COLO668 (cell line): ENCODE results near the gene VPS13D.
"Not testable (repeated sequence)": the region's sequence is repeated elsewhere in the genome, so short reads cannot be mapped to it uniquely, and the experiment has no call there.

ENCODE experiments used
- DNase-seq: peaks from one replicate; lab custom pipeline; 2025; ENCODE audit not compliant: unreplicated experiment; lab: John Stamatoyannopoulos, UW

The VPS13D gene

DNA sequence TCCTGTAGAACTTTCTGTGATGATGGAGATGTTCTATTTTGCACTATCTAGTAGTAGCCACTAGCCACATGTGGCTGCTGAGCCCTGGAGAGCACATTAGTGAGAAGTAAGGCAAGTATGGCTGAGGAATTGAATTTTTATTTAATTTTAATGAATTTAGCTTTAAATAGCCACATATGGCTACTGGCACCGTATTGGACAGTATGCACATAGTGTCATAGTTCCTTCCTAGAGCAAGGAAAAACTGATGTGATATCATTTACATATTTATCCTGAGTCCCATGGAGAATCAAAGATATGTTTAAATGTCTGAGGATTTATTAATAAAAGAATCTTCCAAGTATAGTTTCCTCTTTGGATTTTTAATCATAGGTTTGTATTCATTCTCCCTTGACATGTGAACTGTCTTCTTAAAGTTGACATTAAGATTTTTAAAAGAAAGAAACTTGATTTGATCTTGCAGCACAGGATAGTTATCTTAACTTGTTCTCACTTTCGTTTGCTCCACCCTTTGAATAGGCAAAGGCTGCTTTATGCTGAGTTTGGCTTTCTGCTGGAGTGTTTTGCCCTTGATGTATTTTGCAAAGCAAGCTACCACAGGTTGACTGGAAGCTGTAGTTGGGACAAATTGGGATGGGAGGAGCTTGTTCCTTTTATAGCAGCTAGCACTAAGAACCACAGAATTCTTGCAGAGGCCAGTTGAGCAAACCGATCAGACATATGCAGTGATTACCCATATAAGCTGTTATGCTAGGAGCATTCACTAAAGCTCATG lies 129.7 kb downstream of the VPS13D start:
- no peak for DNase-seq

DNA sequence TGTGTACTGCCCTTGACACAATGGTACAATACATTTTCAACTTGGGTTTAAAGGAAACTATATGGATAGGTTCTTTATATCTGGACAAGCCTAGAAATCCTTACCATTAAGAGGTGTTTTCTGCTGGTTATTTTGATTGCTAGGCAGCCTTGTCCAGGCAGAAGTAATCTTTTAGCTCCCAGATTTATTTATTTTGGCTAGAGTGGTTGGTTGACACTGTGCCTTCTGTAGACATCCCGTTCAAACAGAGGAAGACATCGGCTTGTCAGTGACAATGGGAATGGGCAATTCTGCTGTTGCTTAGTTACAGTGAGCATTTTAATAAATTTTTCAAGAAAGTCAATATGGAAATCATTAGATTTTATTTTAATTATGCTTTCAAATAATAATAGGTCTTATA lies 138.8 kb downstream of the VPS13D start:
- no peak for DNase-seq

- DNase-seq: no peak
Measured at GRCh38 chr1:12369258-12369657, 139.4 kb downstream of the VPS13D start.

DNA sequence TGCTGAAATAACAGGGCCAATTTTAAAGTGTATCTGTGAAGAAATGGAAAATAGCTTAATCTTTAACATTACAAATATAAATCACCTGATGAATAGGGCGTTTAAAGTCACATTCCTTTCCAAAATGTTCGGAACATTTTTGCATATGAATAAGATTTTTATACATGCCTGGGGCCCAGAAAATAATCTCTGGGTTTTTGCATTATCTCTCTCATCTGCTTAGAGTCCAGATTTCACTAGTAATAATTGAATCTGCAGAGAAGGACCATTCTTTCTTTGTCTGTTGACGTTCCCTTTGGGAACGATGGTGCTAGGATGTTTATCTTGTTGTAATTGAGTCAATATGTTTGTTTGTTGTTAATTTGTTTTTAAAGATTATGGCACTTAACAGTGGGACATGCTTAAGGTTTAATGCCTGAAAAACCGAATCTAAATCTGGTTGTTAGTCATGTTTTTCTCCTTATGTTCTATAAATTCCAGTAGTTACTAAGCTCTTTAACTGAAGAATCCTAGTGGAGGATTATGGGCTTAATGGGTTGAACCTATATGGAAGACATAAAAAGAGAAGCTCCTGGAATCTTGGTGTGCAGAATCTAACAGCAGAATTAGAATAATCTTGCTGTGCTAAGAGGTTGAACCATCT lies 140.6 kb downstream of the VPS13D start:
- DNase-seq: no peak

DNA sequence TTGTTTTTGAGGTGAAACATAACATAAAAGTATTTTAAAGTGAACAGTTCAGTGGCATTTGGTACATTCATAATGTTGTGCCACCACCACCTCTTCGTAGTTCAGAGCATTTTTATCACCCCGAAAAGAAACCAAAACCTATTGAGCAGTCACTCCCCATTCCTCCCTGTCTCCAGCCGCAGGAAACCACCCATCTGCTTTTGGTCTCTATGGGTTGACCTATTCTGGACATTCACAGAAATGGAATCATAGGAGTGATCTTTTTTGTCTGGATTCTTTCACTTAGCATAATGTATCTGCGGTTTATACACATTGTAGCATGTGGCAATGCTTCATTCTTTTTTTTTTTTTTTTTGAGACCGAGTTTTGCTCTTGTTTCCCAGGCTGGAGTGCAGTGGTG lies 141.2 kb downstream of the VPS13D start:
- no peak for DNase-seq

DNA sequence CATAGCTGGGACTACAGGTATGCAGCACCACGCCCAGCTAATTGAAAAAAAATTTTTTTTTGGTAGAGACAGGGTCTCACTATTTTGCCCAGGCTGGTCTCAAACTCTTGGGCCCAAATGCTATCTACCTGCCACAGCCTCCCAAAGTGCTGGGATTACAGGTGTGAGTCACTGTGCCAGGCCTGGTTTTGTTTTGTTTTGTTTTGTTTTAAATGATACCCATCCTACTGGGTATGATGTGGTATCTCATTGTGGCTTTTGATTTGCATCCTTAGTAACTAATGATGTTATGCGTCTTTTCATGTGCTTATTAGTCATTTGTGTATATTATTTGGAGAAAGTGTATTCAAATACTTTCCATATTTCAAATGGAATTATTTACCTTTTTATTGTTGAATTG lies 142.3 kb downstream of the VPS13D start:
- no peak for DNase-seq

GRCh38 chr1:12372761-12373160 lies 142.9 kb downstream of the VPS13D start:
- no peak for DNase-seq

DNA sequence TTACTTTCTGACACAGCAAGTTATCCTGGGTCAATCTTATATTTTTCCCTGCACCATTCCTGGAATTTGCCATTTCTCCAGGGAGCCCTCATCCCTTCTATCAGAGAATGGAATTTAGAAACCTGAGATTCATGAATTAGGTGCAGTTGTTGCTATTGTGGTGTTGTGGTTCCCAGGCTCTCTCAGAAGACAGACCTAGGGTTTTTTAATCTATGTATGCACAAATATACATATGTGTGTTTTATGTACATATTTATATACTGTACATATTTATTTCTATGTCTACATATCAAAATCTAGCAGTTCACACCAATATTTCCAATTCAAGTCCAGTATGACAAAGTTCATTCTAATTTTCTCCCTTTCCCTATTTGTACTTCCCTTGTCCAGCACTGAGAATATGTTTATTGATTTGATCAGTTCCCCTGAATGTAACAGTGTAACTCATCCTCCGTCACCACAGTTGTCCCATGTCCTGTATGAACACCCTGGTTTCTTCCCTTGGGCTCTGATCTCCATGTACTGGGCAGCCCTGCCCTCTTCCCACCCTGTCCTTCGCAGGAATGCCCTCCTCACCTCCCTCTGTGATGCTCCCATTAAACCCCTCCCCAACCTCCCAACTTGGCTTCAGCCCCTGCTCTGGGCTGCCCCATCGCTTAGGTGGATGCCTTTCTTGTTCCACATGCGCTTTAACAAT lies 145.5 kb downstream of the VPS13D start:
- DNase-seq: no peak

DNA sequence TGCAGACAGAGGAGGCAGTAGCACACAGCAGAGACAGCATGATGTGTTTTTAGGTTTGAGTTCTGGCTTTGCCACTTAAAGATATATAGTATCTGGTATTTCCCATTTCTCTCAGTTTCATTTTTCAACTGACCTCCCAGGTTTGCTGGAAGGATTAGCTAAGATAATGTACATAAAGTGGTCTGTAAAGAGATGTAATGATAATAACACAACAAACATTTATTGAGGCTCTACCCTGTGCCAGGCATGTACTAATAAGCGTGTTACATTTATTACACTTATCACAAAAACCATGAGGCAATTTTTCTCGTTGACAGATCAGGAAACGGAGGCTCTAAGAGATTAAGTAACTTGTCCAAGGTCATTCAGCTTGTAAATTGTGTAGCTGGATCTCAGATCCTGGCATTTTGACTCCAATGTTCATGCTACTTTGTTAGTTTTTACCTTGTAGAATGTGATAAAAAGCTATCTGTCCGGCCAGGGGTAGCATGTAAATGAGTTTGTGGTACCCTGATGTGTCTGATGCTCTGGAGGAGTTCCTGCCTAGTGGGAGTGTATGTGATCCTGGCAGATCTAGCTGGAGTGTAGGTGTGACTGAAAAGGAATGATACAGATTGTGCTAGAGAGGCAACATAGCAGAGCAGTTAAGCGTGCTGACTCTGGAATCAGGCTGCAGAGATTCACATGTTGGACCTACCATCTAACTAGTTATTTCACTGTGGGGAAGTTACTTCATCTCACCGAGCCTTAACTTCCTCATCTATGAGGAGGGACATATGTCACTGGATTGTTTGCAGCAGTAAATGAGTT lies 146.6 kb downstream of the VPS13D start:
- no peak for DNase-seq

DNA sequence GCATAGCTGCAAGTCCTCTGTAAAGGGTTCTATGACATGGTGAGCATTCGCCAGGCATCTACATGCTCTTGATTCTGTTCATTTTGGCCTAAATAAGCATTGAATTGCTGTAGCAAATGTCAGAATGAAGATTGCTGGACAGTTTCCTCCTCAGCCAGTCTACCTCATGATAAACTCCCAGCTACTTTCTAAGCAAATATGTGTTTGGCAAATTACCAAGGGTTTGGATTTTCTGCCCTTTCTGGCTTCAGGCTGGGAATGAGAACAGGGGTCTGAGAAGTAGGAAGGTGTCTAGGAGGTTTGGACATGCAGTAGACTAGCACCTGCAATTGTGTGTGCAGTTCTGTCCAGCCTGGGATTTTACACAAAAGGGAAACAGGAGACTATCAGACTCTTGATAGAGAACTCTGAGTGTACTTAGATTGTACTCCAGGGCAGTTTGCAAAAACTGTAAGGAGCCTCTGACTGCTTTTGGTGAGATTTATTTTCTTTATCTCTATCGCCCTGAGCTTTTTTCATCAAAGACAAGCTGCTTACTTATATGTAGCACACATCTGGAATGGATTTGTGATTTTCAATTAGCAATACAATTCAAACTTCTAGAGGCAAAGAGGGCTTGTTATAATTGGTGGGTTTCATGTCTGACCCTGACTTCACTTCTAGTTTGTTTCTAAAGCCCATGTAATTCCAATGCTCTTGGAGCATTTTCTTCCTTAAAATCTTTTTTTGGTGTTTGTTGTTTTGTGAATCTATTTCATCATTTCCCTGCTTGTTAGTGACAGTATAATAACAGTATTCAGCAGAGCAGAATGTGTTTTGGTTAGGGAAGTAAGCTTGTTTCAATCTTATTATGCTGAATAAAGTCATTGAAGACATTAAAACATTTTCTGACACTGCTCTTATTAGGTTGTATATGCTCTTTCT lies 150.8 kb downstream of the VPS13D start:
- DNase-seq: no peak

DNA sequence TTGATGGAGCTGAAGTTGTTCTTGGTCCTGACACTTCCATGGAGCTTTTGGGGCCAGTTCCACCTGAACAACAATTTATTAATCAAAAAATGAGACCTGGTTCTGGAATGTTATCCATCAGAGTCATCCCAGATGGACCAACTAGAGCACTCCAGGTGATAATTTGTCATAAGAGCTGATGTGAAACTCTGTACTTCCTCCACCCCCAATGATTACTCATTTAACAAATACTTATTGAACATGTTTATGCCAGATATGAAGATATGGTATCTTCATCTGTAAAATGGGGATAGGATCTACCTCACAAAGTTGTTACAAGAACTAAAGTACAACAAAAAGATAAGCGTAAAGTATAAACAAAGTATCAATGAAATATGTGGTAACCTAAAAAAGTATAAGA lies 153.2 kb downstream of the VPS13D start:
- DNase-seq: no peak

DNA sequence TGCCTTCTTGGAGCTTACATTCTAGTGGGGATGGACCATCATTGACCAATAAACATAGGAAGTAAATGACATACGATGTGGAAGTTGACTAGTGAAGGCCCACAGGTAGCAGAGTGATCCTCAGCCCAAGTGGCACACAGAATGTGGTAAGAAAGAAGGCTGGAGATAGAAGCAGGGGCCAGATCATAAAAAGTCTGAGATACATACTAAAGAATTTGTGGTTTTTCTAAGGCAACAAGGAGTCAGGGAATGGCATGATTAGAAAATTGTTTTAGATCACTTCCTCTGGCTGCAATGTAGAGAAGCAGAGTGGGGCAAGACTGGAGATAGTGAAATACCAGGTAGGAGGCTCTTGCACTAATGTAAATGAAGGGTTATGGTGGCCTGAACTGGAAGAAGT lies 154.0 kb downstream of the VPS13D start:
- no peak for DNase-seq

DNA sequence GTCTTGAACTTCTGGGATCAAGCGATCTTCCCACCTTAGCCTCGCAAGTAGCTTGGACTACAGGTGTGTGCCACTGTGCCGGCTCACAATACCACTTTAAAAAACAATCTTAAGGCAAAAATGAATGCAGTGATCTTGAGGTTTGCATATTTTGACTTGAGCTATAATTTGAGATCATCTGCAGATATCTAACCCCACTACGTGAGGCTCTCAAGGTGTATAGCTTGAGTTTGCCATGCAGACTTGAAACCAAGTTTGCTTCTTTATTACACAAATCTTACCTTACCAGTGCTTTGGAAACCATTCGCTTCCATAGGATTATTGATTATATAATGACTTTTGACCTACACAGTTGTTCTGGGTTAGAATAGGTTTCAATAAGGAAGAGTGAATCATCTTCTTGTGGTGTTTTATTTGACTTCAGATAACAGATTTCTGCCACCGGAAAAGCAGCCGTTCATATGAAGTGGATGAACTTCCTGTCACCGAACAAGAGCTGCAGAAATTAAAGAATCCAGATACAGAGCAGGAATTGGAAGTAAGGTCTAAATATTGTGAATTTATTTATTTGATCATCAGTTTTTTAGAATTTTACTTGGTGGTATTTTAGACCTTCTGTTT lies 155.1 kb downstream of the VPS13D start:
- no peak for DNase-seq

GRCh38 chr1:12386130-12386529 lies 156.3 kb downstream of the VPS13D start:
- DNase-seq: no peak

DNA sequence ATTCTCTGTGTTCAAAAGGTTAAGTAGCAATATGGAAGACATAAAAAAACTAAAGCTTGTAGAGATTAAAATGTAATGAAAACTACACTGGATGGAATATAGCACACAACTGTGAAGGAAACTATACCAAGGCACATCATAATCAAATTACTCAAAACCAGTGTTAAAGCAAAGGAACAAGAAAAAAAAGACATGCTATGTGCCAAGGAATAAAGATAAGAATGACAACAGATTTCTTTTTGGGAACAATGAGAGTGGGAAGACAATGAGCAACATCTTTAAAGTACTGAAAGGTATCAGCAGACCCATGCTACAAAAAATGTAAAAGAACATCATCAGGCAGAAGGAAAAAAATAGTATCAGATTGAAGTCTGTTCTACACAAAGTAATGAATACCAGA lies 157.8 kb downstream of the VPS13D start:
- no peak for DNase-seq

GRCh38 chr1:12390296-12390695 lies 160.5 kb downstream of the VPS13D start:
- not testable (repeated sequence) for DNase-seq

DNA sequence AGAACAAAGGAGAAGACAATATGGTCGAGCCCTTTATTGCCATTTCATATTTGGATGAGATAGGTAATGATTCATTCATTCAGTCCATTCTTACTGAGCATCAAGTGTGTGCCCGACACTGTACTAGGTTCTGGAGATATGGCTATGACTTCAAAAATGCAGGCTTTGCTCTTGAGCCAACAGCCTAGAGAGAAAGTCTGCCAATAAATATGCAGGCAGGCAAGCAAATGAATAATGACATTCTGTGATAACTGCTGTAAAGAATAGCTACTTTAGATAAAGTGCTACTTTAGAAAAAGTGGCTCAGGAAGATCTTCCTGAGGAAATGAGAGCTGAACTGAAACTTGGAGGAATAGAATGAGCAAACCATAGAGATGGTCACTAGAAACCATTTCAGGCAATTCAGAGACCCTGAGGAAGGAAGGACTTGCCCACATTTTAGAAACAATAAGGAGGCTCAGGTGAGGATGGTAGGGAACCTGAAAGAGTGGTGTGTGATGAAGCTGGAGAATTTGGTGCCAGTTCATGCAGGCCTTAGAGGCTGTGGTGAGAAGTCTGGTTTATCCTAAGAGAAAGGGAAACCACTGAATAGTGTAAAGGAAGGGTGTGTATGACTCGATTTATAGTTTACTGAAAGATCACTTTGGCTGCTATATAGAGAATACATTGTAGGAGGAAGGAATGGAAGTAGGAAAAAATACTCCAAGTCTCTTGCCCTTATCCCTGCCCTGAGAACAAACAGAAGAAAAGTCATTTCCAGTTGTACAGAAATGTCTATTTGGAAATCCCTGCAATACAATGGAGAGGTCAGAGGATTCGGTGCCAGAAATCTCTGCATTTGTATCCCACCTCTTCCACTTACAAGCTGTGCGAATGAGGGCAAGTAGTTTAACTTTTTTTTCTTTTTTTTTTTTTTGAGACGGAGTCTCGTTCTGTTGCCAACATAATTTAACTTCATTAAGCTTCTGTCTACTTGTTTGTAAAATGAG lies 167.9 kb downstream of the VPS13D start:
- no peak for DNase-seq

DNA sequence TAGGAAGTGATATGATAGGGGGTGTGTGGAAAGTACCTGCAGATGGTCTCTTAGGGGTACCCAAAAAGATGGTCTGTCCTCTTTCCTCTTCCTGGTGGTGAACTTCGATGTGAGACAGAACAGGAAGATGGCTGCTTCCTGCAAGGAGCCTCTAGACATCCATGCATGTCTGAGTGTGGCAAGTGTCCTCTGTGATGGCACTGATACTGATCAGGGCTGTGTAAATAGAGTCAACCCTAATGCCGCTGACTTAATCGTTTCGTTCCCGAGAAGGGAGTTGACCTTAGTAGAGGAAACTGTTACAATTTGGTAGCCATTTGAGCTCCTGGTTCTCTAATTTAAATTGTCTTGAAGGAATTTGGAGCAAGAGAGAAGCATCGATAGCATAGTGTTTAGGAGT lies 168.6 kb downstream of the VPS13D start:
- DNase-seq: no peak
